ENCODE data around the gene ZBTB25. TPM values are rescaled to one million over a fixed set of nuclear protein-coding genes. Genes with fewer than 3 reads are reported as not detected.

The ZBTB25 gene, protein sequence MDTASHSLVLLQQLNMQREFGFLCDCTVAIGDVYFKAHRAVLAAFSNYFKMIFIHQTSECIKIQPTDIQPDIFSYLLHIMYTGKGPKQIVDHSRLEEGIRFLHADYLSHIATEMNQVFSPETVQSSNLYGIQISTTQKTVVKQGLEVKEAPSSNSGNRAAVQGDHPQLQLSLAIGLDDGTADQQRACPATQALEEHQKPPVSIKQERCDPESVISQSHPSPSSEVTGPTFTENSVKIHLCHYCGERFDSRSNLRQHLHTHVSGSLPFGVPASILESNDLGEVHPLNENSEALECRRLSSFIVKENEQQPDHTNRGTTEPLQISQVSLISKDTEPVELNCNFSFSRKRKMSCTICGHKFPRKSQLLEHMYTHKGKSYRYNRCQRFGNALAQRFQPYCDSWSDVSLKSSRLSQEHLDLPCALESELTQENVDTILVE
- total RNA-seq = 6.9 and 8.0 TPM in 2 replicates

DNA sequence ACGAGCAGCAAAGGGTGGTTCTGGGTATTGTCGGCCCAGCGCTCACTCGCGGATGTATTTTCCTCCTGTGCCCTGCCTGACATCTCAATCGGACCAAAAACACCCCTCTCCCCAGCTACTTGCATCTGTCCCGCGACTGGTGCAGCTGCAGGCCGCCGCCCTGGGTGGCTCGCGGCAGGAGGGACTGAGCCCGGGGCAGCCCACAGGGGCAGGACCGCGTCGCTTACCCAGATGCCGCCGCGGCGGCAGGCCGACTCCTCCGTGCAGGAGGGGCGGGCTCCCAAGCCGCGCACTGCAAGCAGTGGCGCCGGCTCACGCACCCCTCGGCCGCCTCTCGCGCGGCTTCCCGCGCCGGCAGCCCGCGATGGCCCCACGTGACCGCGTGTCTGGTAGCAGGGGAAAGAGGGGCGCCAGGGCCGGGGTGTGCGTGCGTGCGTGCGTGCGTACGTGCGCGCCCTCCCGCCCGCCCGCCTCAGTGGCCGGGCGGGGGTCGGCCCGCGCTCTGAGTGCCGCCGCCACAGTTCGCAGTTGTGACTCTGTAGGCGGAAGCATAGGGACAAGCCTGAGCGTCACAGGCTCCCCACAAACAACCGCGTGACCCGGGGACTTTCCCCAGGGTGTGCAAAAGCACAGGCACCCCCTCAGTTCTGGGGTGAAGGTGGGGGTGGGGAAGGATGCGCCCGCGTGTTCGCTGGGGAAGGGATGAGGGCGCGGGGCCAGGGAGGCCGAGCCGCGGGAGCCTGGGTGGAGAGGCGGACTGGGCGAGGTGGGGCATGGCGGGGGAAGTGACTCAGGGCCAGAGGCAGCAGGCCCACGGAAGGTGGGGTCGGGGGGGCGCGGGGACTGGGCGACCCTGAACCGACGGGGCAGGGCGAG lies at the start of gene ZBTB25:
Gene ZBTB25 (minus strand): TSS at position 405 of the 876 bp plus-strand sequence. CDS start 13,305 bp downstream, outside the sequence.

DNA sequence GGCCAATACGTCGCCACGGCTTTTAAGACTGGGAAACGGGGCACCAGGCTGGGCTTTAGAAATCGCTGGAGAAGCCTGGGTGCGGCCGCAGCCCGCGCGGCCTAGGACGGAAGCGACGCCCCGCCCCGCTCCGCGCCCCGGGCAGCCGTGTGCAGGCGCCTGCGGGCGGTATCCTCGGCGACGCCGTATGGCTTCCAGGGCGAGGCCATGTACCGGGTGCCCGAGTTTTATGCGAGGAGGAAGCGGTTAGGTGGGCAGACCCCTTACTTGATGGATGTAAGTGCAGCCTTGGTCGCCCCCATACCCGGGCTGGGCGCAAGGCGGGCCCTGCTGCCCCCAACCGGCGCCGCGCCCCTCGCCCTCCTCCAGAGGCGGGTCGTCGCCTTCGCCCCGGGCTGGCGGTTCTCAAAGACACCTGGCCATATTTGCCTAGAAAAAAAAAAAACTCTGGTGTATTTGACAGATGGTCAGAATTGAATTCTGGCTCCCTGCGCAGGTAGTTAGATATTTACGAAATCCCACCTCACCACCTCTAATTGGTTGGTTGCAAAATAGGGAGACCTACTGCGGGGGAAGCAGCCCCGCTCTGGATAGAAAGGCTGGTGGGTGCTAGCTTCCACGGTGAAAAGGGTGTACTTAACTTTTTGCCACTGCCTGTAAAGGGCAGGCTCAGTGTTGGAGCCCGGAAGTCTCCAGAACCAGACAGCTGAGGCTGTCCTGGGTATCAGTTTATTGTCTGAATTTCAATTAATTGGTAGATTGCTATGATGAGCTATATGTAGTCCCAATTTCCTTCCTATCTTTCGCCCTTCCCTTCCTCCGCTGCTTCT lies 46.4 kb upstream of the ZBTB25 start, which contains the start of gene PPP1R36:
Gene PPP1R36 (plus strand): TSS at position 171 of the 830 bp plus-strand sequence. CDS start 37 bp downstream, at position 208.

DNA sequence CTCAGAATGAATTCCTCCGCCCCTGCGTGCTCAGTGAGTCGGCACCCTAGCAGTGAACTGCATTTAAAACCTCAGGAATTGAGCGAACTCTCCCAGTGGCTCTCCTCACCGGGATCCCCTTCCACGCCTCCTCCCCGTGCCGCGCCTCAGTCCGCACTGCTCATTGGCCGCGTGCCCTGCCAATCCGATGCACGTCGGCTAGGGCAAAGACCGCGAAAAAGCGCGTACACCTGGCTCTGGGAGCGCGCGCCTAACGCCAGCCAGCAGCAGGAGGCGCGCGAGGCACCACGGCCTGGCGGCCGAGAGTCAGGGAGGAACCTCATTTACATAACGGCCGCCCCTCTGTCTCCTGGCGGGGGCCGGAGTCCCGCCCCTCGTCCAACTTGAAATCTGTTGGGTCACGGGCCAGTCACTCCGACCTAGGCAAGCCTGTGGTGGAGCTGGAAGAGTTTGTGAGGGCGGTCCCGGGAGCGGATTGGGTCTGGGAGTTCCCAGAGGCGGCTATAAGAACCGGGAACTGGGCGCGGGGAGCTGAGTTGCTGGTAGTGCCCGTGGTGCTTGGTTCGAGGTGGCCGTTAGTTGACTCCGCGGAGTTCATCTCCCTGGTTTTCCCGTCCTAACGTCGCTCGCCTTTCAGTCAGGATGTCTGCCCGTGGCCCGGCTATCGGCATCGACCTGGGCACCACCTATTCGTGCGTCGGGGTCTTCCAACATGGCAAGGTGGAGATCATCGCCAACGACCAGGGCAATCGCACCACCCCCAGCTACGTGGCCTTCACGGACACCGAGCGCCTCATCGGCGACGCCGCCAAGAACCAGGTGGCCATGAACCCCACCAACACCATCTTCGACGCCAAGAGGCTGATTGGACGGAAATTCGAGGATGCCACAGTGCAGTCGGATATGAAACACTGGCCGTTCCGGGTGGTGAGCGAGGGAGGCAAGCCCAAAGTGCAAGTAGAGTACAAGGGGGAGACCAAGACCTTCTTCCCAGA lies 36.9 kb upstream of the ZBTB25 start, which contains the start of gene HSPA2:
Gene HSPA2 (plus strand): TSS at position 534 of the 995 bp plus-strand sequence. CDS start 109 bp downstream, at position 643.

DNA sequence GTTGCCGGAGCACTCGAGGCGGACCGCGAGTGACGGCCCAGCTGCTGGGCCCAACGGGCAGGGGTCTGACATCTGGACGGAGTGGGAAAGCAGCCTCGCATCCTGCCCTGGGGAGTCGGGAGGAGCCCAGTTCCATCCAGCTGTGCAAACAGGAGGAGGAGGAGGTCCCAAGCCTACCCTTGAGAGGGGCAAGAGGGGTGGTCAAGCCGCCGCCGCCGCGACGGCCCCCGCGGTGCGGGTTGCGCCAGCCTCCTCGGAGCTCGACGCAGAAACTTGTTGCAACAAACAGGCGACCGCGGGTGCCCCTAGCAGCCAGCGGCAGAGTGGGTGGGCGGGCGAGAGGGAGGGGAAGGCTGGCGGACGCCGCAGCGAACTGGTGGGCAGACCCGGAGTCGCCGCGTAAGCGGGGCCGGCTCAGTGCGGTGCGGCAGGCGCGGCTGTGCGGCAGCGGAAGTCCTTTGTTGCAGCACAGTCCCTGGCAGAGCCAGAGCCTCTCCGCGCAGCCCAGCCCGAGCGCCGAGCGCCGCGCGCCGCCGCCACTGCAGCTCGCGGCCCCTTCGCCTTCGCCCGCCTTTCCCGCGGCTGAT lies 765 bp upstream of the ZBTB25 start, which contains the start of gene ZBTB1:
Gene ZBTB1 (plus strand): TSS at position 461 of the 587 bp plus-strand sequence. CDS start 16,735 bp downstream, outside the sequence.

GRCh38 chr14:64465191-64465822 lies 38.3 kb downstream of the ZBTB25 start, which contains the start of gene AKAP5:
Gene AKAP5, plus strand, starts transcription at chr14:64465499. Its CDS starts 2,896 bp downstream, at chr14:64468395.

Small RNA genes within 50 kb of the gene (small RNA-seq; reads per million reads assigned to genes)
- gene AL049869.4 = not detected

Other genes starting within 250 kb of the ZBTB25 start
- gene ESR2, start 209.5 kb downstream of the ZBTB25 start, total RNA-seq = 0.27 and 0.50 TPM in 2 replicates
- gene MTHFD1, start 115.5 kb downstream of the ZBTB25 start, total RNA-seq = 74.3 and 103 TPM in 2 replicates
- gene AKAP5, start 38.3 kb downstream of the ZBTB25 start, total RNA-seq = 0.50 and 0.53 TPM in 2 replicates
- 46.5 and 66.5 TPM in 2 replicates for gene ZBTB1, start 932 bp upstream of the ZBTB25 start, total RNA-seq
- 2.0 and 3.8 TPM in 2 replicates for gene HSPA2, start 36.9 kb upstream of the ZBTB25 start, total RNA-seq
- gene PPP1R36, start 46.1 kb upstream of the ZBTB25 start, total RNA-seq = 0.29 and 0.40 TPM in 2 replicates
- 4.5 and 5.1 TPM in 2 replicates for gene PLEKHG3, start 200.6 kb upstream of the ZBTB25 start, total RNA-seq